ENCODE results near the gene TJP3.

TJP3 gene

GRCh38 chr19:3716147-3716668 is 8.0 kb downstream of the TJP3 start:
- DNase-seq, result no peak

GRCh38 chr19:3719868-3720267 is 11.7 kb downstream of the TJP3 start:
- no peak for DNase-seq

GRCh38 chr19:3720349-3720917 is 12.2 kb downstream of the TJP3 start:
- no peak for DNase-seq

GRCh38 chr19:3721131-3721886 is 13.1 kb downstream of the TJP3 start:
- DNase-seq, result peak; percentile 85

- DNase-seq, result no peak
Measured at GRCh38 chr19:3721887-3722442, 13.8 kb downstream of the TJP3 start.

GRCh38 chr19:3722443-3723109 is 14.4 kb downstream of the TJP3 start:
- DNase-seq, result no peak

GRCh38 chr19:3723110-3723488 is 14.9 kb downstream of the TJP3 start:
- no peak for DNase-seq

- no peak for DNase-seq
Measured at GRCh38 chr19:3723883-3724282, 15.7 kb downstream of the TJP3 start.

GRCh38 chr19:3725121-3725520 is 16.9 kb downstream of the TJP3 start:
- DNase-seq, result no peak

GRCh38 chr19:3725640-3726310 is 17.6 kb downstream of the TJP3 start:
- DNase-seq, result no peak

GRCh38 chr19:3730457-3730958 is 22.3 kb downstream of the TJP3 start:
- DNase-seq, result no peak

GRCh38 chr19:3732108-3732507 is 23.9 kb downstream of the TJP3 start:
- no peak for DNase-seq

- no peak for DNase-seq
Measured at GRCh38 chr19:3733549-3734309, 25.5 kb downstream of the TJP3 start.

- DNase-seq, result no peak
Measured at GRCh38 chr19:3734310-3734600, 26.1 kb downstream of the TJP3 start.

- DNase-seq, result no peak
Measured at GRCh38 chr19:3736106-3736724, 28.0 kb downstream of the TJP3 start.

GRCh38 chr19:3737487-3738205 is 29.5 kb downstream of the TJP3 start:
- no peak for DNase-seq

- no peak for DNase-seq
Measured at GRCh38 chr19:3738477-3739220, 30.5 kb downstream of the TJP3 start.

- no peak for DNase-seq
Measured at GRCh38 chr19:3740431-3740830, 32.2 kb downstream of the TJP3 start.

- no peak for DNase-seq
Measured at GRCh38 chr19:3743486-3743885, 35.3 kb downstream of the TJP3 start.

- DNase-seq, result no peak
Measured at GRCh38 chr19:3745363-3746045, 37.3 kb downstream of the TJP3 start.

Data from activated CD4-positive, alpha-beta T cell treated with anti-CD3 and anti-CD28 coated beads, Interleukin-2, Interleukin-6, amounts not matched to agents 100 ng/mL and 50 ng/mL, durations not matched to agents 16 hours and 8 hours (primary cell).